A549 (cell line): ENCODE measurements around the gene DMRT2.

Experiments used
- POLR2A ChIP-seq: IDR thresholded peaks from 2 replicates; pipeline ENCODE4 v1.6.1; 2012; ENCODE audit warnings: mild to moderate bottlenecking, low read length
- TF ChIP-seq, protein P1 (sequence below): fragments of >200 bp; sonication (Bioruptor Twin); formaldehyde crosslinking; IDR thresholded peaks from 3 replicates; pipeline ENCODE4 v1.5.1; 2016

DNA sequence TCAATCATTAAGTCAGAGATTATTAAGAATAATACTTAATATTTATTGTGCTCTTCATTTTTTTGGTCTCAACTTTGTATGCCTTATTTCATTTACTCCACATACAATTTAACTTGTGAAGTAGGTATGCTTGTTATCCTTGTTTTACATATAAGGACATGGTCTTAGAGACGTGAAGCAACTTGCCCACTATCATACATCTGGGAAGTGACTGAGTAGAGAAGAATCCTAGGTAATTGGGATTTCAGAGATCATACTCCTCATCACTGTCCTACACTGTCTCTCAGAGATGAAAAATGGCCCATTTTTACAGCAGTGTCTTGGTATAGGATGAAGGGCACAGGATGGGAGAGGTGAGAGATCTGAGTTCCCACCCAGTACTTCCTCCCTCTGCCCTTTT, 23.3 kb downstream of the DMRT2 start:
- TF ChIP-seq, protein P1, sequence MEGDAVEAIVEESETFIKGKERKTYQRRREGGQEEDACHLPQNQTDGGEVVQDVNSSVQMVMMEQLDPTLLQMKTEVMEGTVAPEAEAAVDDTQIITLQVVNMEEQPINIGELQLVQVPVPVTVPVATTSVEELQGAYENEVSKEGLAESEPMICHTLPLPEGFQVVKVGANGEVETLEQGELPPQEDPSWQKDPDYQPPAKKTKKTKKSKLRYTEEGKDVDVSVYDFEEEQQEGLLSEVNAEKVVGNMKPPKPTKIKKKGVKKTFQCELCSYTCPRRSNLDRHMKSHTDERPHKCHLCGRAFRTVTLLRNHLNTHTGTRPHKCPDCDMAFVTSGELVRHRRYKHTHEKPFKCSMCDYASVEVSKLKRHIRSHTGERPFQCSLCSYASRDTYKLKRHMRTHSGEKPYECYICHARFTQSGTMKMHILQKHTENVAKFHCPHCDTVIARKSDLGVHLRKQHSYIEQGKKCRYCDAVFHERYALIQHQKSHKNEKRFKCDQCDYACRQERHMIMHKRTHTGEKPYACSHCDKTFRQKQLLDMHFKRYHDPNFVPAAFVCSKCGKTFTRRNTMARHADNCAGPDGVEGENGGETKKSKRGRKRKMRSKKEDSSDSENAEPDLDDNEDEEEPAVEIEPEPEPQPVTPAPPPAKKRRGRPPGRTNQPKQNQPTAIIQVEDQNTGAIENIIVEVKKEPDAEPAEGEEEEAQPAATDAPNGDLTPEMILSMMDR, result no peak
- no peak for TF ChIP-seq POLR2A
